Measurements from ENCODE around the gene TNFSF10.

TNFSF10 gene

DNA sequence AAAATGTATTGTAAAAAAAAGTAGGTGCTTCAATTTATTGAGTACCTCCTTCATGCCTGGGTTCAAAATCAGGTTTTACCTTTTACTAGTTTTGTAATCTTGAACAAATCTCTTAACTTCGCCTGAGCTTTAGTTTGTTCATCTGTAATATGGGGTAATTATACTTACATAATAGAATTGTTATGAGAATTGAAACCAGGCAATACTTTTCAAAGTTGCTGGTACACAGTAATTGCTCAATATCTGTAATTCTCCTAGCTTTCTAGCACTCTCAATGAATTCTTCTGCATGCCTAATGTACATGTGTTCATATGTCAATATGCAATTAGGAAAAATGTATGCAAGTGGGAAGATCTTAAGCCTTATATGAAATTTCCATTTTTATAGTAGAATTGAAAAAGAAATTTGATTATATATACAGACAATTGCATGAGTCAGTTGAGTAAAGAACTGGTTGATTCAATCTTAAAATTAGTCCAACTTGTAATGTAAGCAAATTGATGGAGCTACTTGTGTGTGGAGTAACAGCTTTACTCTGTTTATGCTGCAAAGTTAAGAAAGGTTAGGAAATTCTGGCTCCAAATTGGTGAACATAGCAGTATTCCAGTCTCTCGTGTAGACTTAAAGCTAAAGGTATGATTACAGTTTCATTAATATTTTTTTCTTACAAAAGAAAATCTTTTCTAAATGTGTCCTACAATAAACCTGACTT lies 4.1 kb downstream of the TNFSF10 start:
- no peak for DNase-seq

DNA sequence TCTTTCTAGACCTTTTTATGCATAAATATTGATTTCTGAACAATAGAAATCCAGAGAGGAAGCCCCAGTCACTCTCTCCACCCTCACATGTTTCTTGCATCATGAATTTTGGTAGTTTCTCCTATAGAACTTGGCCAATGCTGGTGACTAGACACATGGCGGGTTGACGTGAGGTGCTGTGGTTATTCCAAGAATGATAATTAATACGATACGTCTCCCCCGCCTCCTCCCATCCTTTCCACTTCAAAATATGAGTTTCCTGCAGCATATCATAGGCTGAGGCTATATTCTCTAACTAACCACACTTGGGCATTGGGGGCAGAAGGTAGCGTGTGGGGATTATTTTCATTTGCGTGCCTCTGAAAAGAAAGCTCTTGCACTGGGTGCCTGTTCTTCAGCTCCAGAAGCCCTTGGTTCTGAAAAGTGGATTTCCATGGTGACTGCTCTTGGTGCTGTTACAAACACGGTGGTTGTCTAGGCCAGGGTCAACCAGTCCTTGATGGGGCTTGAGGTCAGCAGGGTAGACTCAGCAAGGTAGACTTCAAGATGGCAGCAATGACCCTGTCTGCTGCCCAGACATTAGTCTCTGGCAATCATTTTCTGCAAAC lies 5.3 kb downstream of the TNFSF10 start:
- DNase-seq, result no peak

DNA sequence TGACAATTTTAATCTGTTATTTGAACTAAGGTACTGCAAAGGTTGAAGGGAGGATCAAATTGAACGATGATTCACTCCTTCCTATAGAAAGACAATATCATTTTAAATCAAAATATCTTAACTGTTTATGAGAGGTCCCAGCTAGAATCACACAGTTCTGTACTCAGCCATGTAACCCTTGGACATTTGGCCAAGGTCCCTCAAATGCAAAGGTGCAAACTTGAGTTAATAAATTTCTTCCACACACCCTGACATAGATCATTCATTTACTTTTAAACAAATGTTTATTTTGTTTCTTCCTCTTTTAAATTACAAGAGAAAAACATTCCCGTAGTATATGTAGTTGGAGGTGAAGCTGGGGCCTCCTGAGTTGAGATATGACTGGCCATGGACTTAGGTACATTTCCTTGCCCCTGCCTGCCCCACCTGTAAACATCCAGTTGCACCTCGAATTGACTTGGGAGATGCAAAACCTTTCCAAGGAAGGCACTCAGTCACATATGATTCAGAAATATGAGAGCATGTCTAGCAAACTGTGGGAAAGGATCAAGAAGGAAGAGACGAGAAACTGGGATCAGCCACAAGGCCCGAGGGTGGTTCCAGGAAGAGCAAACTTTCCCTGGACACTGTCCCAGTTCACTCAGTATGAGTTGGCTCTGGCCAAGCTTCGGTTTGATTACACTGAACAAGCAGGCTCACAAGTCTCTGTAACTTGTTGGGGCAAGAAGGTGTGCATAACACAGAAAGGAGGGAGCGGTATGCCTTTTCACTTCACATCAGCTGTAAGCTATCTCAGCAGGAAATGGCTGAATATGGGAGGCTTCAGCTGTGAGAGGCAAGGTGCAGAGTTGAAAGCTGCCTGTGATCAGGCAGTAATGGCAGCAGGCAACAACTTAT lies 6.7 kb downstream of the TNFSF10 start:
- DNase-seq, result no peak

DNA sequence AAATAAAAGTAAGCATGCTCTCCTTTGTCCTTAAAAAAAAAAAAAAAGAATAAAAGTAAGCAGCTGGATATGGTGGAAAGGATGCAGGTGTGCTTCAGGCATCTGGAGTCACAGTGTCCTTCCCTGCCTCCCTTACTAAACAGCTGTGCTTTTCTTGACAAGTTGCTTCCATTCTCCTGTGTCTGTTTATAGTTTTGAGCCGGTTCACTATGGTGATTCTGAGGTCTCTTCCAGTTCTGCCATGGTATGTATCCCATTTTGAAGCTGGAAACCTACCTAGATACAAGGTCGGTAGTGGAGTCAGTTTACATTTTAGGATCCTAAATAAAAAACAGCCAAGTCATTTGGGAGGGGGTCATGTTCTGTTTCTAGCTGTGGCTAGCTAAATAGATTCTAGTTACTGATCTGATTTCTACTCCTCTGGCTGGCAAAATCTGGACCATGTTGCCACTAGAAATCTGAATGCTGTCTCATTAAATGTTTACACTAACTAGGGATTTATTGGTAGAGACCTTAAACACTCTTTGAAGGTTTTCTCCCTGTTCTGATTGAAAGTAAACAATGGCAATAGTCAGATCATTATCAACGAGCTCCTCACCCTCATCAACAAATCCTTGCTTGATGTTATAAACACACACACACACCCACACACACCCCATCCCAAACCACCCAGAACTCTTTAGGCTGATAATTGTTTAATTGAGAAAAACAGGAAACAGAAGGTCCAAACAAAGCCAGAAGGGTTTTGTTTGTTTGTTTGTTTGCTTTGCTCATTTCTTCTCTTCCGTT lies 7.9 kb downstream of the TNFSF10 start:
- DNase-seq, result no peak

DNA sequence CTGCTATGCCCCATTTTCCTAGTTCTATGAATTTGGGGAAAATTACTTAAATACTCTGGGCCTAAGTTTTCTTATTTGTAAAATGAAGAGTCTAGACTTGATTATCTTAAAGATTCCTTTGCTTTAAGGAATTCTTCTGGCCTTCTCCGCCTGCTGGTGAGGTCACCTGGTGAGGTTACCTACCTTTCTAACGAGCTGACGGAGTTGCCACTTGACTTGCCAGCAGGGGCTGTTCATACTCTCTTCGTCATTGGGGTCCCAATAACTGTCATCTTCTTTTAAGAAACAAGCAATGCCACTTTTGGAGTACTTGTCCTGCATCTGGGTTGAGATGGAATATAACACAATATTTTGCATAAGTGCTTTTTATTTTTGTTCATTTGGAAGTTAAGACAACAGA lies 8.6 kb downstream of the TNFSF10 start:
- no peak for DNase-seq

DNA sequence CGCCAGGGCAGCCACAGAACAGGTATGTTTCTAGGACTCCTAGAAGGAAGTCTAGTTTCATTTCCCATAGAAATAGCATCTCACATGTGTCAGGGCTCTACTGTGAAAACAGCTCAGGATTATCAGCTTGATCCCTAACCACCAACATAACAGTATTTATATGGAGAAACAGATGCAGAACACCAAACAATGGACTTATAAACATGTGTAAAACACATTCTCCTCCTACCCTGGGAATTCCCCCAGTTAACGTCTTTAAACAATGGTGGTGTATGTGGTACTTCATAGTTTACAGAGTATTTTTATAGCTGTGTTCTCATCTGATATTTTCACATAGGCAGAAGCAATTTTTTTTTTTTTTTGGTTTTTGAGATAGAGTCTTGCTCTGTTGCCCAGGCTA lies 9.7 kb downstream of the TNFSF10 start:
- DNase-seq, result no peak

DNA sequence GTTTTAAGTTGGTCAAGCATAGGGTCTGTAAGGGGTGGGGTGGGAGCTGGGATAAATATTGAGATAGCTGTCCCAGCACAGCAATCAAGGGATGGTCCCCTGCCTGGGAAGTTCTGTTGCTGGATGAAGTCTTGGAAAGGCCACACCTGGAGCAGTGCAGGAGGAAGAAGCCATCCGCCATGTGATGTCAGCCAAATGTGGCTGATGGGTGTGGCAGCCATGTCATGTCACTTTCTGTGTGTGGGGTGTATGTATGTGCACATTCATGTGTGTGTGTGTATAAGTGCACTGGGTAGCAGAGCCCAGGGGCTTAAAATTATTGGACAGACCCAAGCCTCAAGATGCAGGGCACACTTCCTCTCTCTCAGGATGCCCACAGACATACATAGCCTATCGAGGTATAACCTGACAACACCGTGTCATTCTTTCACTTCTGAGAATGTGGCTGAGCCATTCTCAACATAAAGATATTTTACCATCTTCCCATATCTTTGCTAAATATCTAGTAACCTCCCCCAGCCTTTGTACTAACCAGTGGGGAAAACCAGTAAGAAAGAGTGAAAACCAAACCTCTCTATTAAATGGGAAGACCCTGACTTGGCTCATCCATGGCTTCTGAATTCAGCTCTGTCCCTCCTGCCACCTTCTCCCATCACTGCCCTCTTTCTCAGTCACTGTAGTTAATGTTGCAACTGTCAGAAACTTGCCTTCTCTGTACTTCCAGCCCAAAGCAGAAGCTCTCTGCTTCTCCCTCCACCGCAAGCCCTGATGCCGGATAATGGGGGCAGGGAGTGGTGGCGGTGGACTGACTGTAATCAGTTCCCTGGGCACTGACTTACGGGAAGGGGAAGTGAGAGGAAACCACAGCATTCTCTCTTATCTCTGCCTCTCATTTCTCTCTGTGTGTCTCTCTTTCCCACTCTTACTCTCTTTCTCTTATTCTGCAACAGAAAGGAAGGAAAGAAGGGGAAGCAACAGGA lies 11.2 kb downstream of the TNFSF10 start:
- DNase-seq, result peak in 19 of 56 donors; percentile 7 to 40 (median 21)

DNA sequence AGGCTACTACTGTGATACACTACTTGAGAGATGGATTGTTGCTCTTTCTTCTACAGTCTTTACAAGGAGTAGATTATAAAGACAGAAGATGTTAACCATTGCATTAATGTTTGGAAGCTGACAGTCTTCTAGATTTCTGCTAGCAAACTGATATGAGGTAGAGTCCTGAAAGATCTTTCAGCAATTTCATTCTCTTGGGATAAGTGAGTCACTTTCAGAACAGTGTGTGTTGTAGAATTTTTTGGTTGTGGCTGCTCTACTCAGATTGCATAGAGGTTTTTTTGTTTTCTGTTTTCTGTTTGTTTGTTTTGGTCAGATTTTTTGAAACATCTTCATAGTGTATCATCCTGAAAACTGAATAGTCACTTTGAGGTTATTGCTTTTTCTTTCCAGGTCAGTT lies 17.1 kb downstream of the TNFSF10 start:
- DNase-seq, result no peak

DNA sequence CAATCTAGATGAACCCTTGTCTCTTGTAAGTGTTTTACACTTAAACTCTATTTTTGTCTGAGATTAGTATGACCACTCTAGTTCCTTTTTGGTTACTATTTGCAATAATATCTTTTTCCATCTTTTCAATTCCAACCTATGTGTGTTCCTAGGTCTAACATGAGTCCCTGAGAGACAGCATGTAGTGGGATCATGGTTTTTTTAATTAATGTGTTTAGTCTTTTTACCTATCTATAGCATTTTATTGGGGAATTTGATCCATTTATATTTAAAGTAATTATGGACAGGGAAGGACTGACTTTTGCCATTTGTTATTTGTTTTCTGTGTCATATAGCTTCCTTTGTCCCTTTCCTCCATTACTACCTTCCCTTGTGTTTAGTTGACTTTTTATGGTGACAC lies 21.7 kb downstream of the TNFSF10 start:
- DNase-seq, result no peak

DNA sequence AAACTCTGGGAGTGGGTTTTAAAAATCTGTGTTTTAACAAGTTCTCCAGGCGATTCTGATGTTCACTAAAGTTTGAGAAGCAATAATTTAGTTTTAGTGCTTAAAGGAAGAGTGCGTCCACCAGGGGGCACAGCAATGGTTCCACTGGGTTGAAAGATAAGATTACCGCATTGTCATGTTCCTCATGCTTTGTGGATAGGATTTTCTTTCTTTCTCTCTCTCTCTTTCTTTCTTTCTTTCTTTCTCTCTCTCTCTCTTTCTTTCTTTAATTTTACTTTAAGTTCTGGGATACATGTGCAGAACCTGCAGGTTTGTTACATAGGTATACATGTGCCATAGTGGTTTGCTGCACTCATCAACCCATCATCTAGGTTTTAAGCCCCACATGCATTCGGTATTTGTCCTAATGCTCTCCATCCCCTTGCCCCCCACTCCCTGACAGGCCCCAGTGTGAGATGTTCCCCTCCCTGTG lies 33.0 kb downstream of the TNFSF10 start:
- peak in 27 of 56 donors; percentile 0 to 74 (median 20) for DNase-seq

DNA sequence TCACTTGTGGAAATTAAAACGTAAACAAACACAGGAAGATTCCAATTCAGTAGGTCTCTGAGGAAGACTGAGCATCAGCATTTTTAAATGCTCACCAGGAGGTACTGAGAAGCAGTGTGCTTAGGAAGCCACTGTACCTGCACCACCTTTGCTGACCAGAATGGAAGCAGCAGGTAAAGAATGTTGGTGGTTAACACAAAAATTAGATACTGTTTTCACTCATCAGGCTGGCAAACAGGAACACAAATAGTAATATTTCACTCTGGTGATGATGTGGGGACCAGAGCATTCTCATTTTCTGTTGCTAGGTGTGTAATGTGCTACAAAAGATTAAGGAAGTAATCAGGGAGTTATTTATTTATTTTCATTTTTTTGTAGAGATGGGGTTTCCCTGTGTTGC lies 45.1 kb downstream of the TNFSF10 start:
- DNase-seq, result no peak

DNA sequence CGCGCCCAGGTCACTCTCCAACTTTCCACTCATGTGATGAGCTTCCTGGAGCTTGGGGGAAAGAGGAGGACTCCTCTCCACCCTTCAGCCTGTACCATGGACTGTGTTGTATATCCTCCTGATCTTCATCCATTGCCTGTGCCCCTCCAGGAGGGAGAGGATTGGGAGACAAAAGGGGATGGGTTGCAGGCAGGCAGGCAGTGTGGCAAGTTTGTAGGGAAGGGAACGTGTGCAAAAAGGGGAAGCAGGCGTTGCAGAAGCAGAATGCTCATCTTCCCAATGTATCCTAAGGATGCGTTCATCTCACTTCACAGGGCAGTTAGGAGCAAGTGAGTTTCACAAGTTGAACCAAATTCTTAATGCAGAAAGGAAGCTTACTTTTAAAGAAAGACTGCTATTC lies 46.9 kb downstream of the TNFSF10 start:
- DNase-seq, result no peak

DNA sequence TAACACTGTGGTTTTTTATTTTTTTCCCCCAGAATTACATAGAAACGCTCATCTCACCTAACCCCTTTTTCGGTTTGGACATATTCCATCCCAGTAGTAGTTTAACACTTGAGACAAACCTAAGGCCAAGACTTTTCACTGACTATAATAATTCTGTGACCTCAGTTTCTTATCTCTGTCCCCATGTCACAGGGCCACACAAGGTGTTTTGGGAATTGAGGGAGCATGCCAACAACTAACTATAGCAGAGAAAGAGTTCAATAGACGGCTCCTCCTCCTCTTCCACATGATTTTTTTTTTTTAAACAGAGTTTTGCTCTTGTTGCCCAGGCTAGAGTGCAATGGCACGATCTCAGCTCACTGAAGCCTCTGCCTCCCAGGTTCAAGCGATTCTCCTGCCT lies 47.5 kb downstream of the TNFSF10 start:
- no peak for DNase-seq

DNA sequence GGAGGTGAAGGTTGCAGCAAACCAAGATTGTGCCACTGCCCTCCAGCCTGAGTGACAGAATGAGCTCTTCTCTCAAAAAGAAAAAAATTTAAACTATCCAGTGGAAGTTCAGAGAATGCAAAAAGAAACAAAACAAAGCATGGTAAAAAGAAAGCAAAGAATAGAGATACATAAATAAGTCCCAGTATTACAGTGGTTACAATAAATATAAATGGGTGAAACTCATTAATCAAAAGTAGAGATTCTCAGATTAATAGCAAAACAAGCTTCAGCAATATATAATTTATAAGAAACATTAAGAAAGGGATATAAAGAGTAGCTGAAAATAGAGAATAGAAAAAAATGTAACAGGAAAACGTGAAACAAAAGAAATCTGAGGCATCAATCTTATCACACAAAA lies 51.3 kb downstream of the TNFSF10 start:
- DNase-seq, result no peak

DNA sequence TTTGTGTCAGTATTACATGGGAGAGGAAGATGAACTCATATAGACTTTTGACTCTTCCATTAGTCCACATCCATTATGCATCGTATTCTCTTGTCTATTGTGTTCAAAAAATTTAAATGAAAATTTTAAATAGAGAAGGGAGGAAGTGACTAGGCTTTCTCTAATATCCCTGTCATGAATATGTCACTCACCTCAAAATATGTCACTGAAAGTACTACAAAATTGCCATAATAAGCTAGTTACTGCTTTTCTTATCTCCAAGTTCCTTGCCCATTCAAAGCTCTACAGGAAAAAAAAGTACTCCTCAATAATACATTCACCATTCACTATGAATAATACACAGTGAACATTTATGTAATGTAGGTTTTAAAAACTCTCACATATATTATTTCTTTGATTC lies 52.6 kb downstream of the TNFSF10 start:
- DNase-seq, result no peak

DNA sequence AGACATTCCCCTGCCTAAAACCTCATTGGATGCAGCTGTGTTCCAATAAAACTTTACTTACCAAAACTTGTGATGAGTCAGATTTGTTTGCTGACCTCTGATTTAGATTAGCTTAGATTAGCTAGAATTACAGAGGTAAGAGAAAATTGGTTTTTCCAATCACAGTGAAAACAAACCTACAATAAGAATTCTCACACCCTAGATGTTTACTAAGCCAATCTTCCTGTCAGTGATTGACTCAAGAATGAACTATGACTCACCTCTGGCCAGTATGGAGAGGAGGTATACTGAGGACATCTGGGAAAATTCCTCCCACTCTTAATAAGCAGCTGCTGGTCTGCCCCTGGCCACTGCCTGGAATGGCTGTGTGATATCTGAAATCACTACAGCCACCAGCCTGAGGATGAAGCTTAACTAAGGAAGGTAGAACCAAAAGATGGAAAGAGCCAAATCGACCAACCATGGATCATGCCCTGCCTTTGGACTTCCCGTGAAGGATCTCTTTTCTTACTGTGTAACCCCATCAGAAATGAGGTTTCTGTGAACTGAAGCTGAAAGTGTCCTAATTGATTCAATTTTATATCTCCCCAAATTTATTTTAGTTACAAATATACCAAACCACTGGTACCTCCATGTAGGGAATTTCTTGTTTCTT lies 55.9 kb downstream of the TNFSF10 start:
- DNase-seq, result no peak

DNA sequence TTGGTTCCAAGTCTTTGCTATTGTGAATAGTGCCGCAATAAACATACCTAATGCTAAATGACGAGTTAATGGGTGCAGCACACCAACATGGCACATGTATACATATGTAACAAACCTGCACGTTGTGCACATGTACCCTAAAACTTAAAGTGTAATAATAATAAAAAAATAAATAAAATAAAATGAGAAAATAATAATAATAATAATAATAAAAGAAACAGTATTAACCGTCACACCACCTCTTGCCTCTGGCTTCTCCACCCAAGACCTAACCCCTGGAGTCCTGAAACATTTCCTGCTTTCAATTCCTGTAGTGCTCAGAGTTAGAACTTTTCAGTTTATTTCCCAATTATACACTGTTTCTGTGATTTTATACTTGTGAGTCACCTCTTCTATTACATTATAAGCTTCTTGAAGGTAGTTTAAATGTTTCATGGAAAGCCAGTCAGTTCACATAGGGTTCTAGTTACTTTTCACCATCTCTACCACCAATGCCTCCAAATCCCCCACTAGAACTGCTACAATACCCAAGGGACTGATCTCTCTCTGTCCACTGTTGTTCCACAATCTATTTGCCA lies 56.6 kb downstream of the TNFSF10 start:
- no peak for DNase-seq

DNA sequence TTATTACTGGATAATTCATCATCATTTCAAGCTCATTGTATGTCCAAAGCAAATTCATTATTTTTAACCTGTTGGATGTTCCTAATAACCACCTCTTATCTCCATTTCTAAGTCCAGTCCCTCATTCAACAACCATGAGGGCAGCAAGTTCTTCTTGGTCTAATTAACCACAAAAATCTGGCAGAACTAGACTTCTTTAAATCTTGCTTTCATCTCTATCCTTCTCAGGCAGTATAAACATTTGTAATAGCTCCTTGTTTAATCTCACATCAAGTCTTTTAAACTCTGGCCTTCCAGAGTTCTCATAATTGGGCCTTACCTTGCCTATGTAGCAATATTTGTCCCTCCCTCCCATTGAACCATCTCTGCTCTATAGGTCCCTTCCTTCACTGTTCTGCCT lies 57.9 kb downstream of the TNFSF10 start:
- DNase-seq, result no peak

DNA sequence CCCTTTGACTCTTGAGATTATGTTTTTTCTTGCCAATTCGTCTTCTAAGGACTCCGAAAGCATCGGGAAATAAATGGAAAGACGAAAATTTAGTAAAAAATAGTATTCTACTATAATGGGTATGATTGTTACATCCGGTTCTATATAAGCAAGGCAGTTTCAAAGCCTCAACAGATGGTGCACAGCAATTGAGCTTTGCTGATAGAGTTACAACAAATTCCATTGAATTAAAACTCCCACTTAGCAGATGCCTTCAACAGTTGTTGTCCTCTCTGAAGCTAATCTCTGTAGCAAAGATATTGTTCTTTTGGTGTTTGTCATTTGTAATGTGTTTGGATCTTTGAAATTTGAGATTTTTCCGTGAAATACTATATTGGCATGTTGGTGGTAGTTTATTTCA lies 58.9 kb downstream of the TNFSF10 start:
- no peak for DNase-seq

Measured in nucleus accumbens (tissue), 56 donors.